PFSK-1 (cell line): ENCODE results near the gene KDM4B.

ENCODE experiments used
- FOXP2 ChIP-seq: optimal IDR thresholded peaks from 2 replicates; pipeline ENCODE3; 2011; ENCODE audit warnings: borderline replicate concordance, control low read depth, inconsistent platforms; ENCODE audit not compliant: insufficient read depth; ENCODE audit errors: extremely low read length, extremely low read depth
- POLR2AphosphoS5 ChIP-seq: IDR thresholded peaks from 2 replicates; pipeline ENCODE4 v1.6.1; 2012; ENCODE audit warnings: low read depth, mild to moderate bottlenecking, control low read depth, low read length, moderate library complexity
- SIN3A ChIP-seq: IDR thresholded peaks from 2 replicates; pipeline ENCODE4 v1.6.1; 2012; ENCODE audit warnings: mild to moderate bottlenecking, low read length, moderate library complexity, borderline replicate concordance; ENCODE audit not compliant: insufficient read depth
- TAF1 ChIP-seq: IDR thresholded peaks from 2 replicates; pipeline ENCODE4 v1.6.1; 2012; ENCODE audit warnings: low read length, control low read depth, borderline replicate concordance; ENCODE audit not compliant: insufficient read depth
- TF ChIP-seq, protein P1 (sequence below), 2 experiments: IDR thresholded peaks; 2 replicates each; pipeline versions ENCODE4 v1.6.1 to v1.8.0; 2011 to 2012; ENCODE audit warnings: low read depth in 2 of 2, low read length in 2 of 2, control low read depth in 1 of 2, inconsistent platforms in 1 of 2, mild to moderate bottlenecking in 1 of 2, moderate library complexity in 1 of 2; ENCODE audit not compliant: insufficient read depth in 1 of 2

The KDM4B gene

DNA sequence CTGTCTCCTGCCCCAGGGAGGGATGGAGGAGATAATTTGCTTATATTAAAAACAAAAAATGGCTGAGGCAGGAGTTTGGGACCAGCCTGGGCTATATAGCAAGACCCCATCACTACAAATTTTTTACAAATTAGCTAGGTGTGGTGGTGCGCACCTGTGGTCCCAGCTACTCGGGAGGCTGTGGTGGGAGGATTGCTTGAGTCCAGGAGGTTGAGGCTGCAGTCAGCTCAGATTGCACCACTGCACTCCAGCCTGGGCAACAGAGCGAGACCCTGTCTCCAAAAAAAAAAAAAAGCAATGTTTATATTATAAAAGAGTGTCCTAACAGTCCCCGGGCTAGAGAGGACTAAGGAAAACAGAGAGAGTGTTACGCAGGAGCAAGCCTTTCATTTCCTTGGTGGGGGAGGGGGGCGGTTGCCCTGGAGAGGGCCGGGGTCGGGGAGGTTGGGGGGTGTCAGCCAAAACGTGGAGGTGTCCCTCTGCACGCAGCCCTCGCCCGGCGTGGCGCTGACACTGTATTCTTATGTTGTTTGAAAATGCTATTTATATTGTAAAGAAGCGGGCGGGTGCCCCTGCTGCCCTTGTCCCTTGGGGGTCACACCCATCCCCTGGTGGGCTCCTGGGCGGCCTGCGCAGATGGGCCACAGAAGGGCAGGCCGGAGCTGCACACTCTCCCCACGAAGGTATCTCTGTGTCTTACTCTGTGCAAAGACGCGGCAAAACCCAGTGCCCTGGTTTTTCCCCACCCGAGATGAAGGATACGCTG, 184.0 kb downstream of the KDM4B start:
- no peak for TF ChIP-seq POLR2AphosphoS5
- TF ChIP-seq, protein P1, sequence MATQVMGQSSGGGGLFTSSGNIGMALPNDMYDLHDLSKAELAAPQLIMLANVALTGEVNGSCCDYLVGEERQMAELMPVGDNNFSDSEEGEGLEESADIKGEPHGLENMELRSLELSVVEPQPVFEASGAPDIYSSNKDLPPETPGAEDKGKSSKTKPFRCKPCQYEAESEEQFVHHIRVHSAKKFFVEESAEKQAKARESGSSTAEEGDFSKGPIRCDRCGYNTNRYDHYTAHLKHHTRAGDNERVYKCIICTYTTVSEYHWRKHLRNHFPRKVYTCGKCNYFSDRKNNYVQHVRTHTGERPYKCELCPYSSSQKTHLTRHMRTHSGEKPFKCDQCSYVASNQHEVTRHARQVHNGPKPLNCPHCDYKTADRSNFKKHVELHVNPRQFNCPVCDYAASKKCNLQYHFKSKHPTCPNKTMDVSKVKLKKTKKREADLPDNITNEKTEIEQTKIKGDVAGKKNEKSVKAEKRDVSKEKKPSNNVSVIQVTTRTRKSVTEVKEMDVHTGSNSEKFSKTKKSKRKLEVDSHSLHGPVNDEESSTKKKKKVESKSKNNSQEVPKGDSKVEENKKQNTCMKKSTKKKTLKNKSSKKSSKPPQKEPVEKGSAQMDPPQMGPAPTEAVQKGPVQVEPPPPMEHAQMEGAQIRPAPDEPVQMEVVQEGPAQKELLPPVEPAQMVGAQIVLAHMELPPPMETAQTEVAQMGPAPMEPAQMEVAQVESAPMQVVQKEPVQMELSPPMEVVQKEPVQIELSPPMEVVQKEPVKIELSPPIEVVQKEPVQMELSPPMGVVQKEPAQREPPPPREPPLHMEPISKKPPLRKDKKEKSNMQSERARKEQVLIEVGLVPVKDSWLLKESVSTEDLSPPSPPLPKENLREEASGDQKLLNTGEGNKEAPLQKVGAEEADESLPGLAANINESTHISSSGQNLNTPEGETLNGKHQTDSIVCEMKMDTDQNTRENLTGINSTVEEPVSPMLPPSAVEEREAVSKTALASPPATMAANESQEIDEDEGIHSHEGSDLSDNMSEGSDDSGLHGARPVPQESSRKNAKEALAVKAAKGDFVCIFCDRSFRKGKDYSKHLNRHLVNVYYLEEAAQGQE (IDR thresholded peaks at IDR 0.05; ENCODE audit: insufficient read depth in 1 of 2, low read depth in 2 of 2, low read length in 2 of 2), result no peak
- no peak for TF ChIP-seq TAF1
- no peak for TF ChIP-seq SIN3A
- TF ChIP-seq FOXP2, result no peak

DNA sequence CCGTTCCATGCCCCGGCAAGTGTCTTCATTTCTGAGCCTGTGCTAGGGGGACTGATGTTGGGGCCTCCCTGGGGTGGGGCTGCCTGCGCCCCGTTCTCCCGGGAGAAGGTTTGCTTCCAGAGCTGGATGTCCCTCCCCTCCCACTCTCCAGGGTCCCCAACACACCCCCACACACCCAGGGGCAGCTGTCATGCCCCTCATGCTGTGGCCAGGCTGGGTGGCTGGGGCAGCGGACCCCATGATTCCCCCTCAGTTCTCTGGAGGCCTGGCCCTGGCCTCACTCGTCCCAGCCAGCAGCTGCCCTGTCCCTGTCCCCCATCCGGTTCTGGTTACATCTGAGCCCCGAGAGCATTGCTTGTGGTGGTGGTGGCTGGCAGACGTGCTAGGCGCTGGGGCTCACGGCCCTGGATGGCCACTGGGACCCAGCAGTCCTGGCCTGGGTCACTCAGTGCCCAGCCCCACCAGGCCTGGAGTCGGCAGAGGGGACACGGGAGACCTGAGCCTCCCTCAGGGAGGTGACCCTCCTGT, 184.8 kb downstream of the KDM4B start:
- no peak for TF ChIP-seq POLR2AphosphoS5
- no peak for TF ChIP-seq TAF1
- no peak for TF ChIP-seq FOXP2
- TF ChIP-seq, protein P1 (IDR thresholded peaks at IDR 0.05; ENCODE audit: insufficient read depth in 1 of 2, low read depth in 2 of 2, low read length in 2 of 2), result no peak

DNA sequence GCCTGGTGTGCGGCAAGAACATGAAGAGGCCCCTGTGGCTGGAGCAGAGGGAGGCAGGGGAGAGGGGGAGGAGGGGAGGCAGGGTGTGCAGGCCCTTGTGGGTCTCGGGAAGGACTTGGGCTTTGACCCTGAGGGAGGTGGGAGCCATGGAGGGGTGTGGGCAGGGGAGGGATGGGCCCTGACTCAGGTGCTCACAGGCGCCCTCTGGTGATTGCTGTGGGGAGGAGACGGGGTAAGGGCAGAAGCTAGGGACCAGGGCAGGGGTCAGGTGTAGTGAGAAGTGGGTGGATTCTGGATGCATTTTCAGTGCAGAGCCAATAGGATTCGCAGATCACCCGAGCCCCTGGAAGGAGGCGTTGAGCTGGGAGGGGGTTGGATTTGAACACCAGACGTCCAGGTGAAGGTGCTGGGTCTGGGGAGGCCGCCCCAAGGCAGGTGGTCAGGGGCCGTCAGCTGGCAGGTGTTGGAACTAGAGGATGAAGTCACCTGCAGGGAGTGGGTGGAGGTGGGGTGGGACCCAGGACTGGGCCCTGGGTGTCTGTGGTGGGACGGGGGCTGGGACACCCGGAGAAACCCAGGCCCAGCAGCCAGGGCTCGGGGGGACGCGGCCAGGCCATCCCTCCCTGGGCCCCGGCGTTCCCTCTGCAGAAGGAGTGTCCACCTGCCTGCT, 185.4 kb downstream of the KDM4B start:
- TF ChIP-seq SIN3A (no peak), TAF1 (no peak), FOXP2 (no peak), POLR2AphosphoS5 (no peak)
- TF ChIP-seq, protein P1 (IDR thresholded peaks at IDR 0.05; ENCODE audit: insufficient read depth in 1 of 2, low read depth in 2 of 2, low read length in 2 of 2), result no peak

DNA sequence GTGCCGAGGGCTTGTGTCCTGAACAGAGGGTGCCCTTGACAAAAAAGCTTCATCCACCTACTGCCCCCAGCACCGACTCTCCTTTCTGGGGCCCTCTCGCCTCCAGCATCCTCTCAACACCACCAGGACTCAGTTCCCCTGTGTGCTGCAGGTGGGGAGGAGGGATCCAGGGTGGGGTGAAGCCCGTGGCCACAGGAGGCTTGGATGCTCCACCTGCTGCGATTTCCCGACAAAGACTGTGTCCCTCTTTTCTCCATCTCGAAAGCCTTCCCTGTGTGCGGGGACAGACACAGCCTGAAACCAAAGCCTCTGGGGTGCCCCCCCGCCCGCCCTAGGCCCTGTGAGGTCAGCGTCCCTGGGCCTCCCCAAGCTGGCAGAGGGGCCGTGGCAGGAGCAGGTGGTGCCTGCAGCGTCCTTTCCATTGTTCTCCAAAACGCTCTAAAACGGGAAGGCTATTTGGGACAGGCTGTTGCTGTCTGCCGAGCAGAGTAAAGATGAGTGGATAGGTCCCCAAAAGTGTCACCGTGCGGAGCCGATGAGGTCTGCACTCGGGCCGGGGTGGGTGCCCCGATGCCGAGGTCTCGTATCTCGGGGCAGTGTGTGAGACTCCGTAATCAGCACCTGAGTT, 186.0 kb downstream of the KDM4B start:
- no peak for TF ChIP-seq SIN3A
- TF ChIP-seq TAF1, result no peak
- TF ChIP-seq, protein P1 (IDR thresholded peaks at IDR 0.05; ENCODE audit: insufficient read depth in 1 of 2, low read depth in 2 of 2, low read length in 2 of 2), result no peak
- TF ChIP-seq FOXP2, result no peak
- TF ChIP-seq POLR2AphosphoS5, result no peak
